Skin of body (tissue), 2 donors: ENCODE results near the gene FBXO15. TPM values are rescaled to one million over a fixed set of nuclear protein-coding genes. Genes with fewer than 3 reads are reported as not detected.

Source experiments
- DNase-seq: peaks from one replicate; lab custom pipeline; 2025; lab: John Stamatoyannopoulos, UW
- total RNA-seq: library from RNA; depleted of rRNA; stranded (reverse); fragments of >200 nt; gene quantifications from one replicate; pipeline ENCODE4 v1.2.3, GENCODE V29; 2014

The FBXO15 gene, protein sequence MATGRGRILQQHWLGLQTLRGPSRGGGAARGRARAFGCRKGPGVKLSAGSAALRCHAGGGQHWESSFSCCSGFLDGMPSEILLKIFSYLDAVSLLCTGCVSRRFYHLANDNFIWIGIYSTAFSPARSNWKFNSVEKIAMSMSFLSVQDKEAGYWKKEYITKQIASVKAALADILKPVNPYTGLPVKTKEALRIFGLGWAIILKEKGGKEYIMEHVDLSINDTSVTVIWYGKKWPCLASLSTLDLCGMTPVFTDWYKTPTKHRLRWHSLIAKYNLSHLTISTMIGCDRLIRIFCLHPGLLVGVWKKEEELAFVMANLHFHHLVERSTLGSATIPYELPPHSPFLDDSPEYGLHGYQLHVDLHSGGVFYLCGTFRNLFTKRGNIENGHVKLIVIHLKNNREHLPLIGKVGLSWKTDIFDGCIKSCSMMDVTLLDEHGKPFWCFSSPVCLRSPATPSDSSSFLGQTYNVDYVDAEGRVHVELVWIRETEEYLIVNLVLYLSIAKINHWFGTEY
- 1.5 TPM for total RNA-seq

- peak; percentile 98 for DNase-seq
Measured at GRCh38 chr18:74147779-74148542, at the start of gene FBXO15, which contains the start of gene TIMM21. FBXO15 (minus strand) TSS chr18:74147834; CDS start chr18:74147785, 49 bp downstream. TIMM21 (plus strand) TSS chr18:74148523; CDS start chr18:74148809, 286 bp downstream.

DNA sequence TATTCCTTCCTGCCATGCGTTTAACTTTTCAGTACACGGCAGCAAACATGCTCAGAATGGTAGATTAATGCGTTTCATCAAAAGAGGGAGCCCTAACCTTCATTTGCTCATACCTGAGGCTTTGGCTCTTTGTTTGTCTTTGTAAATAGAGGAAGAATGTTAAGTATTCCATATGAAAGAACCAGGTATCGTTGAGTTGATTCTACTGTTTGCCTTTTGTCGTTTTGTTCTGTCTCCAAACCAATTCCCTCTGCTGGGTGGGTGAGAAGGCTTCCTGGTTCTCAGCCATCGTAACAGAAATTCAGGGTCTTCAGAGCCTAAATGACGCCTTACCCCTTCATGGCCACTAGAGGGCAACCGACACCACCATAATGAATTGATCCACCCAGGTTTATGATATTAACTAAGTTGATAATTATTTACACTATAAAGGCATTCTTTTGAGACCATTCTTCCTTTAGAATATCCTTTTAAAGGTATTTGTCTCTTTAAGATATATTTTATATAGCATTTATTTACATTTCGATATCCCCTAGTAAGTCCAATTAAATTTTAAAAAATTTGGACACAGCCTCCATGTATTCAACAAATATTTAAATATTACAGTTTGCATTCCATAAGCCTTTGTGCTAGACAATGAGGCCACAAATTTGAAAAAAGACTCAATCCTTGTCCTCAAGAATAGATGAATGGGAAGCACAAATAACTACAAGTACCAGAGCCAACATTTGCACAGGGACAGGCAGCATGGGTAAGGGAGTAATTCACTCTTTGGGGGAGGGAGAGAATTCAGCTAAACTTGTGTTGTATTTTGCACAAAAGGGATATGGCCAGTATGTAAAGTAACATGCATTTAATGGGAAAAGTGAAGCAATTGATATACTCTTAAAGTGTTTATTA lies 48.8 kb upstream of the FBXO15 start:
- peak; percentile 80 for DNase-seq

DNA sequence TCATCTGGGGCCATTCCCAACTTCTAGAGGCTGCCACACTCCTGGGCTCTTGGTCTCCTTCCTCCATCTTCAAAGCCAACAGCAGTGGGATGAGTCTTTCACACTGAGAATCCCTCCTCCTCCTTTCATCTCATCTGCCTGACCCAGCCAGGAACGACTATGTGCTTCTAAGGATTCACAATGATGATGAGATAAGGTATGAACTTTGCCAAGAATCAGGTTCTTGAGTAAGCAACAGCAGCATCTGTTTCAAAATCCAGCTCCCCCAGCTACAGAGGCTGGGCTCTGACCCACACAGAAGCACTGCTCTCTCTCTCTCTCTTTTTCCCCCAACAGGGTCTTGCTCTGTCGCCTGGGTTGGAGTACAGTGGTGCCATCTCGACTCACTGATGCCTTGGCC lies 47.1 kb upstream of the FBXO15 start:
- no peak for DNase-seq

DNA sequence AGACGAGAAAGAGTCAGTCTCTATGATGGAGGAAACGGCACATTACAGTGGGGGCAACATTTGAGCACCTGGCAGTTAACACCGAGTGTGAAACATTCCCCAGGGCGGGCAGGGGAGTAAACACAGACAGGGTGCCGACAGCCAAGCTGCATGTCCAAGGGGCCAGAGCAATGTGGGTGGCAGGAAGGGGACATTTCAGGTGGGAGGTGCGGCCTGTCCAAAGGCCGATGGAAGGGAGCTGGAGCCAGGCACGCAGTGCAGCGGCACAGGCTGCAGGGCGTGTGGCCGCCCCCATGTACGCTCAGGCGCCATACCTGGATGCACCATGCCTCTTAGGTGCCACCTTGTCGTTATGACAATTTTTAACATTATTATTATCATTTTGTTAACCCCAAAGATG lies 43.9 kb upstream of the FBXO15 start:
- no peak for DNase-seq

GRCh38 chr18:74190086-74190485 lies 42.5 kb upstream of the FBXO15 start:
- no peak for DNase-seq

DNA sequence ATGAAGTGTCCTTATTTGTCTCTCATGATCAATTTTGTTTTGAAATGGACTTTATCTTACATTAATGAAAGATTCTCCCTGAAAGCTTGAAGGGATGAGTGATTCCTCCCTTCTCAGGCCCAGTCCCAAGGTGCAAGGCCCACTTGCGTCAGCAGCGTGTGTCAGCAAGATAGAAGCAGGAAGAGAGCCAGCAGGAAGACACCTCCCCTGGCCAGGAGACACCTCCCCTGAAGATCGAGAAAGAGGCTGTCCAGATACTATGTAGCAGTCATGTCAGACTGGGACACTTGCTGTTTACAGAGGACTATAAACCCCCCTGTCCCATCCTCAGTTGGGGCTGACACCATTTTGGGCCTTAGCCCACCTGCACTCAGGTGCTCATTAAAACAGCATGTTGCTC lies 39.0 kb upstream of the FBXO15 start:
- no peak for DNase-seq

GRCh38 chr18:74185860-74186259 lies 38.2 kb upstream of the FBXO15 start:
- no peak for DNase-seq

- DNase-seq = no peak
Measured at GRCh38 chr18:74184875-74185274, 37.2 kb upstream of the FBXO15 start.

DNA sequence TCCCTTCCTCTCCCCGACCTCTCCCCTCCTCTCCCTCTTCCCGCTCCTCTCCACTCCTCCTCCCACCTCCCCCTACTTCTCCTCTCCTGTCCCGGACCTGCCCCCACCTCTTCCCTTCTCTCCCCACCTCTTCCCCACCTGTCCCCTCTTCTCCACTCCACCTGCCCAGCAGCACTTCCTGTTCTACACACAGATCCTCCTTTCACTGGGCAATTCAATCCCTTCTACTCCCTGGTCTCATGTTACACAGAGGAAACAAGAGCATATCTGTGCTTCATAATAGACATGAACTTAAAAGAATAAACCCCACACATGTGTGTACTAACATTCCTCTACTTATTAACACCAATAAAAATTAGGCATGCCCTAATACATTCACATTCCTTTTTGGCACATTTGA lies 35.5 kb upstream of the FBXO15 start:
- no peak for DNase-seq

GRCh38 chr18:74182335-74182734 lies 34.7 kb upstream of the FBXO15 start:
- no peak for DNase-seq

GRCh38 chr18:74179623-74180199 lies 32.1 kb upstream of the FBXO15 start:
- DNase-seq = no peak

DNA sequence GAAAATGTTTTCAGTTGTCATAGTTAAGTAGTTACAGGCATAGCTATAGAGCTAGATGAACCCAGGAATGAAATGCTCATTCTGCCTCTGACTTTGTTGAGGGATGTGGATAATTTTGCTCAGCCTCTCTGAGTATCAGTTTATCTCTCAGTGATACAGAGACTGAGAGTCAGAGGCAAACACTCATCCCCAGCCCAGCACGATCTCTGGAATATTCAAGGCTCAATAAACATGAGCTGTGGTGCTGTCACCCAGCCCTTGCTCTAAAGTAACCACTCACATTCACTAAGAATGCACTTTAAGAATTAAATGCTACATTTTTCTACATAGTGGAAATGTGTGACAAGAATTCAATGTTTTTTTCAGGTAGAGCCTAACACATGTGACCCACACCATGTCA lies 31.2 kb upstream of the FBXO15 start:
- no peak for DNase-seq

DNA sequence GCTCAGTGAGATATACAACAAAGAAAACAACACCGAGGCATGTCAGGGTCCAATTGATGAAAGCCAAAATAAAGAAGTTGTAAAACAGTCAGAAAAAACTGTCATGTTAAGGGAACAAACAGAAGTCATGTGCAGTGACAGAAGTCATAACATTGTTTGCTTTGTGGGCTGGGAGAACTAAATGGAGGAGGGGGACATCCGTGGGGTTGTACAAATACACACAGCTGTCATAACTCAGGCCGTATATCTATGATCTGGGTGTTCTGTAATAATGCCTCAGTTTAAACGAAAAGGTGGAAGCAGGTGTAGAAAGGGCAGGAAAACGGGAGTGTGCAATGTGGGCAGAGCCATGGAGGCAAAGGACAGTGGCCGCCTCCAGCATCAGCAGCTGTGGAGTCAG lies 28.0 kb upstream of the FBXO15 start:
- no peak for DNase-seq

- DNase-seq = no peak
Measured at GRCh38 chr18:74173434-74173750, 25.8 kb upstream of the FBXO15 start.

- no peak for DNase-seq
Measured at GRCh38 chr18:74172697-74173433, 25.2 kb upstream of the FBXO15 start.

DNA sequence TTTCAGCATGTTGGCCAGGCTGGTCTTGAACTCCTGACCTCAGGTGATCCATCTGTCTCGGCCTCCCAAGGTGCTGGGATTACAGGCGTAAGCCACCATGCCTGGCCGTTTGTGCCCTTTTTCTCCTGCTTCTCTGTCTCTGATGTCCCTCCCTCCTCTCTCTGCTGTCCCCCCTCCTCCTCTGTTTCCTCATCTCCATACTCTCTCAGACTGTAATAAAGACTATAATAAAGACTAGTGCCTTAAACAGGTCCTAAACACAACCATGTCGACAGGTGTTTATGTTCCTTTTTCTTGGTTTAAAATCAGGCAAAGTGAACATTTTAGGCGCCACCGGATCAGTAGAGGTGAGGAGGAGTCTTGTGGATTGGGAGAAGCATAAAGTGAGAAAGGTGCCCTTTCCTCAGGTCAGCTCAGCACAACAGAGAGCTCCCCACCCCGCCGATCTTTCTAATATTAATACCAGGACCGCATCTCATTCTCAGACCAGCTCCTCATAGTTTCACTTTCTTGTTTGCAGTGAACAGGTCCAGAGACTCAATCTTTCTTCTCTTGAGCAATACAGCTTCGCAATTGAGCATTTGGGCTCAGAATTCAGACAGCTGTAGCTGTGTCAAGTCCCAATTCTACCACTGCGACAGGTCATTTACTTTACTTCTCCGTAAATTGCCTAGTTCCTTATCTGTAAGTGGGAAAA lies 24.4 kb upstream of the FBXO15 start:
- no peak for DNase-seq

DNA sequence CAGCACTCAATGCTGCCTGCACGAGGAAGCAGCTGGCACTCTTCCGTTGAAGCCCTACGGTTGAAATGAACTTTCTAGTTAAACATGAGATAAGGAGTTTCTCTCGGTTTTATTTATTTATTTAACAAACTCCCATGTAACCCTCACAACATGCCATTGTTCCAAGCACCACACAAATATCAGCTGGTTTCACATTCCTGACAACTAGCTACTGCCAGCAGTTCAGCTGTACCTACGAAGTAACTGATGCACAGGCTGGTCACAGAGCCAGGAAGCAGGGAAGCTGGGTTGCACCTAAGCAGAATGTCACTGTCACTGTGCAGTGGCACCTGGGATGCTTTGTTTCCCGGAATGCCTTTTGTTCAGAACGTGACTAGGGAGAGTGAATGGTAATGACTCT lies 18.8 kb upstream of the FBXO15 start:
- no peak for DNase-seq

DNA sequence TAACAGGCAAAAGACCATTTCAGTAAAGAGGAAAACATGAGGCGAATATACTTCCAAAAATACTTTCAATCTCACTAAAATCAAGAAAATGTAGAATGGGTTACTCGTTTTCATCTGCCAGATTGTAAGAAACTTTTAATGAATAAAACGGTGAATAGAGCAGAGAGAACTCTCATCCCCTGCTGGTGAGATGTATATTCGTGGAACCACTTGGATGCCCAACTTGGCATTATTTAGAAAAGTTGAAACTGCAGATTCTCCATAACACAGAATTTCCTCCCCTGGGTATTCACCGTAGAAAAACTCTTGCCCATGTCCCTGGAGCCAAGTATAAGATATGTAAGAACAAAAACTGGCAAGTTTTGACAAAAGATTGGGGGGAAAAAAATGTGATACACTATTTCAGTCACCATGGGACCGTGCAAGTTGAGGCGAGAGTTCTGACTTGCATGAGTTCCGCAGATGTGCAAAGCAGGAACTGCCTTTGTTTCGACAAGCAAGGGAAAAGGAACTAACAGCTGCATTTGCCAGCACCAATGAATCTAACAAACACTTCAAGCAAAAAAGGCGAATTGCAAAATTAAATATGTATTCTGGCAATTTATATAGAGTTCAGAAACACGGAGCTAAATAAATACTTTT lies 15.5 kb upstream of the FBXO15 start:
- DNase-seq = peak; percentile 57

DNA sequence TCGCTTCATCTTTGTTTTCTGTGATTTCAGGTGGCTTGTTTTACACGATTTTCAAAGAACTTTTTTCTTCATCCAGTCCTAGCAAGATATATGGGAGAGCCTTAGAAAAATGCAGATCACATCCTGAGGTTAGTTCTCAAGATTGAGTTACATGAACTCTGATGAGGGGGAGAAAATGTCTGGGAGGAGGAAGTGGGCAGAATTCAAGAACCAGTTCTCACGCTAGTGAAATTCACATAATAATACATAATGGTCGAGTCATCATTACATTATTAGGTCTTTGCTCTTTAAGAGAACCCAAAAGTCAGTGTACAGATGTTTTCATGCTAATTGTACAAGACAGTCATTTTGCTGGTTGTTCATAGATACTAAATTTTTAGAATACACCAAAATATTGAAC lies 7.6 kb upstream of the FBXO15 start:
- DNase-seq = no peak
